NCI-H1694 (cell line): ENCODE data around the gene RPS5.
"Not testable (repeated sequence)": the region's sequence is repeated elsewhere in the genome, so short reads cannot be mapped to it uniquely, and the experiment has no call there.

ENCODE experiments used
- DNase-seq: peaks from one replicate; lab custom pipeline; 2025; lab: John Stamatoyannopoulos, UW

RPS5 gene

GRCh38 chr19:58406818-58407657, 20.0 kb downstream of the RPS5 start:
- DNase-seq, result no peak

- DNase-seq, result no peak
Observed at GRCh38 chr19:58407658-58408151, 20.6 kb downstream of the RPS5 start.

GRCh38 chr19:58408152-58409009, 21.3 kb downstream of the RPS5 start, which contains the start of gene ZNF584:
Gene ZNF584, plus strand, starts transcription at chr19:58408649. Its CDS starts 499 bp downstream, at chr19:58409148.
- DNase-seq, result peak; percentile 94

GRCh38 chr19:58409010-58409790, 22.1 kb downstream of the RPS5 start:
- DNase-seq, result peak; percentile 46

GRCh38 chr19:58416604-58417003, 29.5 kb downstream of the RPS5 start:
- DNase-seq, result no peak

- DNase-seq, result no peak
Observed at GRCh38 chr19:58417071-58417470, 30.0 kb downstream of the RPS5 start.

- DNase-seq, result no peak
Observed at GRCh38 chr19:58428617-58429016, 41.5 kb downstream of the RPS5 start.

- no peak for DNase-seq
Observed at GRCh38 chr19:58429745-58430144, 42.7 kb downstream of the RPS5 start.

- no peak for DNase-seq
Observed at GRCh38 chr19:58434217-58434616, 47.1 kb downstream of the RPS5 start.

- DNase-seq, result no peak
Observed at GRCh38 chr19:58439576-58440554, 52.8 kb downstream of the RPS5 start, which contains the start of gene ZNF132. Gene ZNF132, minus strand, starts transcription at chr19:58440153. Its CDS starts 332 bp downstream, at chr19:58439821.

GRCh38 chr19:58440556-58440955, 53.5 kb downstream of the RPS5 start:
- DNase-seq, result no peak

- DNase-seq, result not testable (repeated sequence)
Observed at GRCh38 chr19:58442986-58443385, 55.9 kb downstream of the RPS5 start.
